MM.1S (cell line): ENCODE measurements around the gene SCRN2.

Experiments used
- DNase-seq: peaks from one replicate; pipeline ENCODE4 v3.0.0-alpha.2; 2015
- H2AFZ ChIP-seq: fragments of 300-600 bp; sonication (generic); 2 replicates; pipeline ENCODE4 v1.6.0; 2016; ENCODE audit warnings: antibody characterized with exemption, low read length
- H3F3A ChIP-seq: fragments of 300-600 bp; sonication (generic); 2 replicates; pipeline ENCODE4 v1.6.1; 2016; ENCODE audit warnings: mild to moderate bottlenecking, antibody characterized with exemption, low read length, moderate library complexity, mixed read lengths; ENCODE audit not compliant: insufficient read depth
- H3K27ac ChIP-seq: fragments of 300-600 bp; sonication (generic); 2 replicates; pipeline ENCODE4 v1.5.1; 2016; ENCODE audit warnings: mild to moderate bottlenecking, low read length
- H3K27me3 ChIP-seq: fragments of 300-600 bp; sonication (generic); replicated peaks from 2 replicates; pipeline ENCODE4 v1.6.0; 2016; ENCODE audit warnings: low read length; ENCODE audit not compliant: insufficient read depth
- H3K36me3 ChIP-seq: fragments of 300-600 bp; sonication (generic); replicated peaks from 2 replicates; pipeline ENCODE4 v1.6.1; 2016; ENCODE audit warnings: mild to moderate bottlenecking, low read length, mixed read lengths; ENCODE audit not compliant: insufficient read depth
- H3K4me1 ChIP-seq: fragments of 300-600 bp; sonication (generic); 2 replicates; pipeline ENCODE4 v1.6.1; 2016; ENCODE audit warnings: low read length, mixed read lengths
- H3K4me2 ChIP-seq: fragments of 300-600 bp; sonication (generic); 2 replicates; pipeline ENCODE4 v1.6.0; 2016; ENCODE audit warnings: low read depth, low read length
- H3K4me3 ChIP-seq: fragments of 300-600 bp; sonication (generic); 2 replicates; pipeline ENCODE4 v1.5.1; 2016; ENCODE audit warnings: low read length, mixed read lengths
- H3K79me2 ChIP-seq: fragments of 300-600 bp; sonication (generic); 2 replicates; pipeline ENCODE4 v1.6.1; 2016; ENCODE audit warnings: mixed run types, low read length, mixed read lengths
- H3K9ac ChIP-seq: fragments of 300-600 bp; sonication (generic); 2 replicates; pipeline ENCODE4 v1.6.1; 2016; ENCODE audit warnings: low read length, mixed read lengths
- H3K9me2 ChIP-seq: fragments of 300-600 bp; sonication (generic); replicated peaks from 2 replicates; pipeline ENCODE4 v1.6.1; 2016; ENCODE audit warnings: mild to moderate bottlenecking, low read length, mixed read lengths; ENCODE audit not compliant: insufficient read depth
- H3K9me3 ChIP-seq: fragments of 300-600 bp; sonication (generic); replicated peaks from 2 replicates; pipeline ENCODE4 v1.6.1; 2016; ENCODE audit warnings: mild to moderate bottlenecking, low read length, mixed read lengths; ENCODE audit not compliant: insufficient read depth
- H4K20me1 ChIP-seq: fragments of 300-600 bp; sonication (generic); 2 replicates; pipeline ENCODE4 v1.6.1; 2016; ENCODE audit warnings: mild to moderate bottlenecking, low read length, moderate library complexity, mixed read lengths; ENCODE audit not compliant: insufficient read depth
- CTCF ChIP-seq: fragments of 300-600 bp; sonication (generic); IDR thresholded peaks from 2 replicates; pipeline ENCODE4 v1.5.1; 2016; ENCODE audit warnings: antibody characterized with exemption, low read length, mixed read lengths
- EZH2 ChIP-seq: fragments of 300-600 bp; sonication (generic); optimal IDR thresholded peaks from 2 replicates; pipeline ENCODE3; 2017; ENCODE audit warnings: low read depth, mild to moderate bottlenecking, antibody characterized with exemption, low read length, mixed read lengths
- EZH2phosphoT487 ChIP-seq: fragments of 300-600 bp; sonication (generic); IDR thresholded peaks from 2 replicates; pipeline ENCODE4 v1.6.1; 2018; ENCODE audit warnings: antibody characterized with exemption, low read length

SCRN2 gene

GRCh38 chr17:47853616-47854015, 12.5 kb upstream of the SCRN2 start:
- Histone ChIP-seq H4K20me1 (no peaks in the 10 kb centered on the region), H3K36me3 (no peaks in the 10 kb centered on the region), H3F3A (no peaks in the 10 kb centered on the region), H3K9me3 (no peaks in the 10 kb centered on the region), H3K4me2 (no peak overlapping the region), H3K79me2 (no peaks in the 10 kb centered on the region), H2AFZ (no peak overlapping the region), H3K4me1 (no peaks in the 10 kb centered on the region), H3K9ac (no peak overlapping the region), H3K4me3 (no peak overlapping the region), H3K27me3 (peaks cover 96% of the 10 kb centered on the region), H3K27ac (no peak overlapping the region), H3K9me2 (no peaks in the 10 kb centered on the region)
- no peak for DNase-seq
- TF ChIP-seq EZH2phosphoT487 (no peak), CTCF (no peak)

GRCh38 chr17:47852113-47852949, 11.3 kb upstream of the SCRN2 start:
- Histone ChIP-seq H2AFZ (no peak overlapping the region), H3K36me3 (no peaks in the 10 kb centered on the region), H3K4me3 (no peak overlapping the region)

GRCh38 chr17:47851764-47852112, 10.7 kb upstream of the SCRN2 start:
- peaks cover 96% of the 10 kb centered on the region for H3K27me3 ChIP-seq
- no peaks in the 10 kb centered on the region for H3K9me3 ChIP-seq
- no peaks in the 10 kb centered on the region for H3K79me2 ChIP-seq
- no peak overlapping the region for H3K27ac ChIP-seq
- H4K20me1 ChIP-seq = no peaks in the 10 kb centered on the region
- DNase-seq = no peak
- H3K36me3 ChIP-seq = no peaks in the 10 kb centered on the region
- 0 out of 2 replicates have a peak, but pooled peaks cover 4% of the 10 kb centered on the region for H3K4me1 ChIP-seq
- no peak overlapping the region for H3K4me3 ChIP-seq
- TF ChIP-seq CTCF (no peak), EZH2 (no peak), EZH2phosphoT487 (no peak)
- H3K4me2 ChIP-seq = no peak overlapping the region
- H3K9ac ChIP-seq = no peak overlapping the region
- H3K9me2 ChIP-seq = no peaks in the 10 kb centered on the region
- H3F3A ChIP-seq = no peaks in the 10 kb centered on the region
- no peak overlapping the region for H2AFZ ChIP-seq

More at GRCh38 chr17:47852113-47852949, 11.3 kb upstream of the SCRN2 start:
- Histone ChIP-seq H3K4me2 (no peak overlapping the region), H3K9ac (no peak overlapping the region), H3K4me1 (0 out of 2 replicates have a peak, but pooled peaks cover under 1% of the 10 kb centered on the region), H3K79me2 (no peaks in the 10 kb centered on the region), H3K9me2 (no peaks in the 10 kb centered on the region), H3K27me3 (peaks cover 96% of the 10 kb centered on the region), H3K9me3 (no peaks in the 10 kb centered on the region), H3K27ac (no peak overlapping the region), H4K20me1 (no peaks in the 10 kb centered on the region), H3F3A (no peaks in the 10 kb centered on the region)
- TF ChIP-seq EZH2phosphoT487 (0 out of 2 replicates have a peak, but pooled peaks have one; percentile 3), CTCF (no peak)
- no peak for DNase-seq
